OCI-LY1 (cell line): Measurements from ENCODE around the gene RAB3C.
"Not testable (repeated sequence)": the region's sequence is repeated elsewhere in the genome, so short reads cannot be mapped to it uniquely, and the experiment has no call there.

ENCODE experiments used
- H2AFZ ChIP-seq: fragments of 200-600 bp; sonication (generic), shearing (Covaris generic); 2 replicates; pipeline ENCODE4 v1.6.0; 2014; ENCODE audit warnings: antibody characterized with exemption, mild to moderate bottlenecking, low read length
- H3F3A ChIP-seq: fragments of 200-600 bp; sonication (generic), shearing (Covaris generic); 2 replicates; pipeline ENCODE4 v1.6.0; 2014; ENCODE audit warnings: mild to moderate bottlenecking, antibody characterized with exemption, low read length, moderate library complexity; ENCODE audit not compliant: insufficient read depth
- H3K27ac ChIP-seq: fragments of 200-600 bp; sonication (generic); 2 replicates; pipeline ENCODE4 v1.5.1; 2014; ENCODE audit warnings: low read length, mixed run types, mild to moderate bottlenecking, low read depth; ENCODE audit not compliant: poor library complexity, severe bottlenecking
- H3K27me3 ChIP-seq: fragments of 200-600 bp; sonication (generic); 2 replicates; pipeline ENCODE4 v1.6.0; 2014; ENCODE audit warnings: antibody characterized with exemption, mild to moderate bottlenecking, low read length, moderate library complexity; ENCODE audit not compliant: insufficient read depth
- H3K36me3 ChIP-seq: fragments of 200-600 bp; sonication (generic); 2 replicates; pipeline ENCODE4 v1.6.1; 2014; ENCODE audit warnings: mild to moderate bottlenecking, antibody characterized with exemption, low read length, moderate library complexity, mixed read lengths; ENCODE audit not compliant: insufficient read depth
- H3K4me1 ChIP-seq: fragments of 200-600 bp; sonication (generic); 2 replicates; pipeline ENCODE4 v1.5.1; 2014; ENCODE audit warnings: mild to moderate bottlenecking, low read length, moderate library complexity; ENCODE audit not compliant: insufficient read depth, severe bottlenecking
- H3K4me2 ChIP-seq: fragments of 200-600 bp; sonication (generic), shearing (Covaris generic); 2 replicates; pipeline ENCODE4 v1.6.1; 2014; ENCODE audit warnings: low read length
- H3K4me3 ChIP-seq: fragments of 200-600 bp; sonication (generic); 2 replicates; pipeline ENCODE4 v1.5.1; 2014; ENCODE audit warnings: low read length, low read depth, mild to moderate bottlenecking, mixed read lengths; ENCODE audit not compliant: poor library complexity, severe bottlenecking
- H3K79me2 ChIP-seq: fragments of 200-600 bp; shearing (Covaris generic); 2 replicates; pipeline ENCODE4 v1.6.1; 2016; ENCODE audit warnings: mixed run types, low read length, mixed read lengths; ENCODE audit not compliant: insufficient read depth
- H3K9ac ChIP-seq: fragments of 200-600 bp; sonication (generic), shearing (Covaris generic); 2 replicates; pipeline ENCODE4 v1.6.1; 2014; ENCODE audit warnings: mild to moderate bottlenecking, low read length, mixed read lengths
- H3K9me2 ChIP-seq: fragments of 200-600 bp; sonication (generic), shearing (Covaris generic); 2 replicates; pipeline ENCODE4 v1.6.1; 2014; ENCODE audit warnings: low read depth, mild to moderate bottlenecking, low read length, mixed read lengths
- H3K9me3 ChIP-seq: fragments of 200-600 bp; shearing (Covaris generic); 2 replicates; pipeline ENCODE4 v1.6.1; 2014; ENCODE audit warnings: low read length, mixed read lengths
- H4K20me1 ChIP-seq: fragments of 200-600 bp; sonication (generic), shearing (Covaris generic); 2 replicates; pipeline ENCODE4 v1.6.0; 2016; ENCODE audit warnings: mild to moderate bottlenecking, low read length; ENCODE audit not compliant: insufficient read depth
- EZH2 ChIP-seq: fragments of 200-600 bp; sonication (generic), shearing (Covaris generic); IDR thresholded peaks from 2 replicates; pipeline ENCODE4 v1.8.0; 2017; ENCODE audit warnings: borderline replicate concordance, mixed run types, mild to moderate bottlenecking, antibody characterized with exemption, low read length, moderate library complexity, mixed read lengths
- TF ChIP-seq, protein P1 (sequence below): fragments of 200-600 bp; sonication (generic), shearing (Covaris generic); IDR thresholded peaks from 2 replicates; pipeline ENCODE4 v1.5.1; 2017; ENCODE audit warnings: mild to moderate bottlenecking, antibody characterized with exemption, low read length, moderate library complexity, mixed read lengths

Gene RAB3C

DNA sequence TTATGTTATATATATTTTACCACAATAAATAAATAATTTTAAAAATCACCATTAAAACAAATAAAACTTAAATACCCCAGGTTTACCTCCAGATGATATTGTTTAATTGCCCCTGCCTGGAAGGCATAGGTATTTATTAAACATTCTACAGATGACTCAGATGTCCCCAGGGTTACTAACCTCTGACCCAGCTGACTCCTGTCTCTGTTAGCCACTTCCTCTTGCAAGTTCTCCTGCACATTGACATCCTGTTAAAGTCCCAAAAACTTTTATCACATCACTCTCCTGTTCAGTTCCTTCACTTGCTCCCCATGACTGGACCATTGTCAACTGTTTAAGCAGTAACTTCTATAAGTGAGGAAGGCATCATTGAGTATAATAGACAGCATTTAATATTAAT is 37.0 kb upstream of the RAB3C start:
- no peaks in the 10 kb centered on the region for H3F3A ChIP-seq
- no peaks in the 10 kb centered on the region for H3K9me2 ChIP-seq
- no peaks in the 10 kb centered on the region for H3K9me3 ChIP-seq
- no peak overlapping the region for H3K9ac ChIP-seq
- peaks cover 19% of the 10 kb centered on the region for H3K4me1 ChIP-seq
- no peaks in the 10 kb centered on the region for H3K79me2 ChIP-seq
- H3K4me3 ChIP-seq: no peak overlapping the region
- no peaks in the 10 kb centered on the region for H3K27me3 ChIP-seq
- H4K20me1 ChIP-seq: no peaks in the 10 kb centered on the region
- H2AFZ ChIP-seq: no peak overlapping the region
- H3K36me3 ChIP-seq: no peaks in the 10 kb centered on the region
- no peak overlapping the region for H3K27ac ChIP-seq
- no peak overlapping the region for H3K4me2 ChIP-seq
- TF ChIP-seq EZH2: no peak

DNA sequence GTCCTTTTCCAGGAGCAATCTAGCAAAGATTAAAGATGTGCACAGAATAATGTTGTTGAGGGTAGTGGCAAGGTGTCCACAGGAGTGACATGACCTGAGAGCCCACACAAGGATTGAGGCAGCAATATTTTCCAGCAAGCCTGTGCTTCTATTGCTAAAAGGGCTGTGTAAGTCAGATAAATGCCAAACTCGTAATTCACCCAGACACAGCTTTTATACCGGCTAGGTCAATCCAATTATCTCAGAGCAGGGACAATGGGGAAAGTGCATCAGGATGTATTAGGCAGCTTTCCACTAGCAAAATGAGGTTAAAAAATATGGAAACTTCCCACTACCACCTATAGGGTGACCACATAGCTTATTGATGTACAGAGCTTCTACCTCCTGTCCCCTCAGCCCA is 34.8 kb upstream of the RAB3C start:
- H3F3A ChIP-seq: no peaks in the 10 kb centered on the region
- H3K9me2 ChIP-seq: no peaks in the 10 kb centered on the region
- H3K36me3 ChIP-seq: no peaks in the 10 kb centered on the region
- no peak overlapping the region for H2AFZ ChIP-seq
- no peaks in the 10 kb centered on the region for H3K27me3 ChIP-seq
- no peak overlapping the region for H3K27ac ChIP-seq
- peaks cover 19% of the 10 kb centered on the region for H3K4me1 ChIP-seq
- no peak overlapping the region for H3K9ac ChIP-seq
- no peaks in the 10 kb centered on the region for H4K20me1 ChIP-seq
- no peak overlapping the region for H3K4me2 ChIP-seq
- H3K9me3 ChIP-seq: no peaks in the 10 kb centered on the region
- TF ChIP-seq EZH2: no peak
- TF ChIP-seq, protein P1, sequence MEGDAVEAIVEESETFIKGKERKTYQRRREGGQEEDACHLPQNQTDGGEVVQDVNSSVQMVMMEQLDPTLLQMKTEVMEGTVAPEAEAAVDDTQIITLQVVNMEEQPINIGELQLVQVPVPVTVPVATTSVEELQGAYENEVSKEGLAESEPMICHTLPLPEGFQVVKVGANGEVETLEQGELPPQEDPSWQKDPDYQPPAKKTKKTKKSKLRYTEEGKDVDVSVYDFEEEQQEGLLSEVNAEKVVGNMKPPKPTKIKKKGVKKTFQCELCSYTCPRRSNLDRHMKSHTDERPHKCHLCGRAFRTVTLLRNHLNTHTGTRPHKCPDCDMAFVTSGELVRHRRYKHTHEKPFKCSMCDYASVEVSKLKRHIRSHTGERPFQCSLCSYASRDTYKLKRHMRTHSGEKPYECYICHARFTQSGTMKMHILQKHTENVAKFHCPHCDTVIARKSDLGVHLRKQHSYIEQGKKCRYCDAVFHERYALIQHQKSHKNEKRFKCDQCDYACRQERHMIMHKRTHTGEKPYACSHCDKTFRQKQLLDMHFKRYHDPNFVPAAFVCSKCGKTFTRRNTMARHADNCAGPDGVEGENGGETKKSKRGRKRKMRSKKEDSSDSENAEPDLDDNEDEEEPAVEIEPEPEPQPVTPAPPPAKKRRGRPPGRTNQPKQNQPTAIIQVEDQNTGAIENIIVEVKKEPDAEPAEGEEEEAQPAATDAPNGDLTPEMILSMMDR: no peak
- no peak overlapping the region for H3K4me3 ChIP-seq
- H3K79me2 ChIP-seq: no peaks in the 10 kb centered on the region

DNA sequence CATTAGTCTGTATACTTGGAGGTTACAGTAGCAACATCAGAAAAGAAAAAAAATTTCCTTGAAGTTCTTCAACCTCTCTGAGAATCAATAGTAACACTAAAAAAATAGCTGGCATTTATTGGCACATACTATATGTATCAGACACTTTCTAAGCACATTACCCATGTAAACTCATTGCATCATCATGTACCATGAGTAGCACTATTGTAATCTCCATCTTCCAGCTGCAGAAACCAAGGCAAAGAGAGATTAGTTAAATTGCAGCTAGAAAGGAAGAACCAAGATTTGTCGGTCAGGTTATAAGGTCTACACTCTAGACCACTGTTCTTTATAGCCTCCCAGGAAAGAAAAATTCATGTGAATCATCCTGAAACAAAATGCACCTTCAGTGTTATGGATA is 31.4 kb upstream of the RAB3C start:
- H3K4me1 ChIP-seq: no peaks in the 10 kb centered on the region
- no peaks in the 10 kb centered on the region for H3F3A ChIP-seq
- H3K9ac ChIP-seq: no peak overlapping the region

DNA sequence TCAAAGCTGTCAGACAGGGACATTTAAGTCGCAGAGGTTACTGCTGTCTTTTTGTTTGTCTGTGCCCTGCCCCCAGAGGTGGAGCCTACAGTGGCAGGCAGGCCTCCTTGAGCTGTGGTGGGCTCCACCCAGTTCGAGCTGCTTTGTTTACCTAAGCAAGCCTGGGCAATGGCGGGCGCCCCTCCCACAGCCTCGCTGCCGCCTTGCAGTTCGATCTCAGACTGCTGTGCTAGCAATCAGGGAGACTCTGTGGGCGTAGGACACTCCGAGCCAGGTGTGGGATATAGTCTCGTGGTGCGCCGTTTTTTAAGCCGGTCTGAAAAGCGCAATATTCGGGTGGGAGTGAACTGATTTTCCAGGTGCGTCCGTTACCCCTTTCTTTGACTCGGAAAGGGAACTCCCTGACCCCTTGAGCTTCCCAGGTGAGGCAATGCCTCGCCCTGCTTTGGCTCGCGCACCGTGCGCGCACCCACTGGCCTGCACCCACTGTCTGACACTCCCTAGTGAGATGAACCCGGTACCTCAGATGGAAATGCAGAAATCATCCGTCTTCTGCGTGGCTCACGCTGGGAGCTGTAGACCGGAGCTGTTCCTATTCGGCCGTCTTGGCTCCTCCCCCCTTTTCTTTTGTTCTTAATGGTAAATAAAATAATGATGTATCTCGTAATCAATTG is 25.1 kb upstream of the RAB3C start:
- H3F3A ChIP-seq, H3K9me3 ChIP-seq, H3K9ac ChIP-seq, H3K4me1 ChIP-seq, H3K9me2 ChIP-seq, H2AFZ ChIP-seq, H3K4me3 ChIP-seq, H4K20me1 ChIP-seq, H3K4me2 ChIP-seq, H3K27ac ChIP-seq, H3K36me3 ChIP-seq, H3K27me3 ChIP-seq, H3K79me2 ChIP-seq: not testable (repeated sequence)

More for the DNA sequence above, 31.4 kb upstream of the RAB3C start:
- Histone ChIP-seq H4K20me1 (no peaks in the 10 kb centered on the region), H3K4me3 (no peak overlapping the region), H3K9me2 (no peaks in the 10 kb centered on the region), H3K9me3 (no peaks in the 10 kb centered on the region), H3K27me3 (no peaks in the 10 kb centered on the region), H3K27ac (no peak overlapping the region), H3K36me3 (no peaks in the 10 kb centered on the region), H3K79me2 (no peaks in the 10 kb centered on the region), H3K4me2 (no peak overlapping the region), H2AFZ (no peak overlapping the region)
- TF ChIP-seq, protein P1: no peak
- no peak for TF ChIP-seq EZH2

DNA sequence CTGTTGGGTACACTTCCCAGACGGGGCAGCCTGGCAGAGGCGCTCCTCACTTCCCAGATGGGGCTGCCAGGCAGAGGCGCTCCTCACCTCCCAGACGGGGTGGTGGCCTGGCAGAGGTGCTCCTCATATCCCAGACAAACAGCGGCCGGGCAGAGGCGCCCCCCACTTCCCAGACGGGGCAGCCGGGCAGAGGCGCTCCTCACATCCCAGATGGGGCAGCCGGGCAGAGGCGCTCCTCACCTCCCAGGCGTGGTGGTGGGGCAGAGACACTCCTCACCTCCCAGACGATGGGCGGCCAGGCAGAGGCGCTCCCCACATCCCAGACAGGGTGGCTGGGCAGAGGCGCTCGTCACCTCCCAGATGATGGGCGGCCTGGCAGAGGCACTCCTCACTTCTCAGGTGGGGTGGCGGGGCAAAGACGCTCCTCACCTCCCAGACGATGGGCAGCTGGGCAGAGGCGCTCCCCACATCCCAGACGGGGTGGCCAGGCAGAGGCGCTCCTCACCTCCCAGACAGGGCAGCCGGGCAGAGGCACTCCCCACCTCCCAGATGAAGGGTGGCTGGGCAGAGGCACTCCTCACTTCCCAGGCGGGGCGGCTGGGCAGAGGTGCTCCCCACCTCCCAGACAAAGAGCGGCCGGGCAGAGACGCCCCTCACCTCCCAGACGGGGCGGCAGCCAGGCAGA is 19.7 kb upstream of the RAB3C start:
- not testable (repeated sequence) for H3K4me2 ChIP-seq, H3K79me2 ChIP-seq, H3K27me3 ChIP-seq, H3K4me3 ChIP-seq, H3K36me3 ChIP-seq, H3K4me1 ChIP-seq, H3K9me3 ChIP-seq, H4K20me1 ChIP-seq, H3K27ac ChIP-seq, H3F3A ChIP-seq, H3K9me2 ChIP-seq, H2AFZ ChIP-seq, H3K9ac ChIP-seq
